GM10266 (cell line): ENCODE data around the gene ADAM15.

Experiments used
- DNase-seq: peaks from one replicate; pipeline ENCODE4 v3.0.0; 2012; ENCODE audit errors: extremely low spot score
- TF ChIP-seq, protein P1 (sequence below): IDR thresholded peaks from 2 replicates; pipeline ENCODE4 v1.5.1; 2012; ENCODE audit warnings: mild to moderate bottlenecking, low read depth; ENCODE audit not compliant: control insufficient read depth, insufficient read depth; ENCODE audit errors: missing control alignments

ADAM15 gene

GRCh38 chr1:155026154-155026553 lies 25.0 kb upstream of the ADAM15 start:
- DNase-seq = no peak
- TF ChIP-seq, protein P1, sequence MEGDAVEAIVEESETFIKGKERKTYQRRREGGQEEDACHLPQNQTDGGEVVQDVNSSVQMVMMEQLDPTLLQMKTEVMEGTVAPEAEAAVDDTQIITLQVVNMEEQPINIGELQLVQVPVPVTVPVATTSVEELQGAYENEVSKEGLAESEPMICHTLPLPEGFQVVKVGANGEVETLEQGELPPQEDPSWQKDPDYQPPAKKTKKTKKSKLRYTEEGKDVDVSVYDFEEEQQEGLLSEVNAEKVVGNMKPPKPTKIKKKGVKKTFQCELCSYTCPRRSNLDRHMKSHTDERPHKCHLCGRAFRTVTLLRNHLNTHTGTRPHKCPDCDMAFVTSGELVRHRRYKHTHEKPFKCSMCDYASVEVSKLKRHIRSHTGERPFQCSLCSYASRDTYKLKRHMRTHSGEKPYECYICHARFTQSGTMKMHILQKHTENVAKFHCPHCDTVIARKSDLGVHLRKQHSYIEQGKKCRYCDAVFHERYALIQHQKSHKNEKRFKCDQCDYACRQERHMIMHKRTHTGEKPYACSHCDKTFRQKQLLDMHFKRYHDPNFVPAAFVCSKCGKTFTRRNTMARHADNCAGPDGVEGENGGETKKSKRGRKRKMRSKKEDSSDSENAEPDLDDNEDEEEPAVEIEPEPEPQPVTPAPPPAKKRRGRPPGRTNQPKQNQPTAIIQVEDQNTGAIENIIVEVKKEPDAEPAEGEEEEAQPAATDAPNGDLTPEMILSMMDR = no peak

DNA sequence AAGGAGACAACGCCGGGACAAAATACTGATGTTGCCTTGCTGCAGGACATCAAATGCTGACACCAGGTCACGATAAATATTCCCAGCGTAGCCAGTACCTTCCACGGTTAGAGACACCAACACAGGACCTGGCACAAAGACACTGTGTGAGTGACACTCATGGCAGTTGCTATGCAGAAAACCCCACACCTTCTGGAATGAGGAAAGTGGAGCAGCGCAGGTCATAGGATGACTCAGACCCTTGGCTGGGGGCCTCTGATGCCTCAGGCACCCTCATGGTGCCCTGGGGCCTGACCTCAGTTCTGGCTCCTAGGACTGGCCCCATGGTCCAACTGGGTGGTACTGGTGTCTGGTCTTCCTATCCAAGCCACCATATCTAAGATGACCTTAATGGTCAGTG lies 24.5 kb upstream of the ADAM15 start:
- TF ChIP-seq, protein P1 = no peak
- no peak for DNase-seq

DNA sequence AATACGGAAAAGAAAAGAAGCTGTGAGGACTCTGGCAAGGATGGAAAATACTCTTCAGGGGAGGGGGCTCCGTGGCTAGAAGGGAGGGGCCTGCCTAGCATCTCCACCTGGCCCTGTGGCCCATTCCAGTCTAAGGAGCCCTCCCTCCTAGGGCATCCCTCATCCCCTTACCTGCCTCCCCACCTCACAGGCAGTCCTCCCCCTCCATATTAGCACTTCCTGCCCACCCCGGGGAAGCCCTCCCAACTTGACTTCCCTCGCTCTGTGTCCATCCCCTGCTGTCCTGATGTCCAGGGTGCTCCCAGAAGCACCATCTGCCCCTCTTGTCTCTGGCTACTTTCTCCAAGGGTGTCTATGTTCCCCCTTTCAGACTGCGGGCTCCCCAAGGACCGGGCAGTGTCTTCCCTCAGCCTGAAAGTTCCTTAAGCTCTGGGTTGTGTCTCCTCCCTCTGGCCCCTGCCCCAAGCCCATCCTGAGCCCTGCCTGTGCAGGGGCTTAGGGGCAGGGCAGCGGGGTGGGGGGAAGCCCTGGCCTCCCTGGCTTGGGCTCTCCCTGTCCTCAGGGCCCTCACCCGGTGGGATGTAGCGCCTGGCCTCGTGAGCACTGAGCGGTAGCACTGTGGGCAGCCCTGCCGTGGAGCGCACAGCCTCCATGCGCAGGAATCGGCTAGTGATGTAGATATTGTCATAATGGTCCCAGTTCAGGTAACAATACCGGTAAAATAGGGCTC lies 21.4 kb upstream of the ADAM15 start:
- DNase-seq = no peak
- TF ChIP-seq, protein P1 = no peak

DNA sequence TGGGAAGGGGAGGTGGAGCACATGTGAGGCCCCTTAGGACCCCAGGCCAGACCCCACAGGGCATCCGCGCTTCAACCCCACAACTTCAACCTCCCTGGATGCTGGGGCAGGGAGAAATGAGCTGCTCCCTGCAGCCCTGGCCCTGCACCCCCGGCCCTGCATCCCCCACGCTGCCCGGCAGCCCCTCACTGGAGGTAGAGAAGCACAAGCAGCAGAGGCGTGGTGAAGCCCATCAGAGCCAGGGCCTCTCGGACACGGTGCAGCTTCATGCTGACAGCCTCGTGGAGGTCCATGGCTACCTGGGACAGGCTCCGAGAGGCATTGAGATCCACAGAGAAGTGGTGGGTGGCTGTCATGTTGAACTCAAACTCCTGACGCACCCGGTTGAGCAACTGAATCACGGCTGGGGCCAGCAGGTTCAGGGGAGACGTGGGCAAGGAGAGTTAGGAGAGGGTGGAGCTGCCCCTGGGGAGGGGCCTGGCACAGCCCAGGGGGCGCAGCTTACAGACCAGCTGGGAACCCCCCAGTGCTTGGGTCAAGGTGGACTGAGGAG lies 20.8 kb upstream of the ADAM15 start:
- no peak for DNase-seq
- TF ChIP-seq, protein P1 = no peak

GRCh38 chr1:155030899-155031298 lies 20.2 kb upstream of the ADAM15 start:
- no peak for DNase-seq
- TF ChIP-seq, protein P1 = no peak

GRCh38 chr1:155032886-155033285 lies 18.2 kb upstream of the ADAM15 start:
- no peak for DNase-seq
- TF ChIP-seq, protein P1 = no peak

GRCh38 chr1:155033524-155033923 lies 17.6 kb upstream of the ADAM15 start, which contains the start of the genes DCST1 and DCST2:
Gene DCST1 (plus strand): TSS chr1:155033824. CDS start chr1:155034037, 213 bp downstream.
Gene DCST2 (minus strand): TSS chr1:155033781. CDS start chr1:155033701, 80 bp downstream.
- no peak for DNase-seq
- TF ChIP-seq, protein P1 = no peak
